H9 (cell line): ENCODE data around the gene MT1F. TPM values are rescaled to one million over a fixed set of nuclear protein-coding genes. Genes with fewer than 3 reads are reported as not detected.

ENCODE experiments used
- DNase-seq: peaks from one replicate; pipeline ENCODE4 v3.0.0-alpha.2; 2017
- H2AFZ ChIP-seq: one replicate; pipeline ENCODE4 v1.6.1; 2013; ENCODE audit warnings: mild to moderate bottlenecking, low read length, control low read depth, moderate library complexity
- H2AK5ac ChIP-seq: 2 replicates; pipeline ENCODE4 v1.6.1; 2013; ENCODE audit warnings: low read length, control low read depth, mixed read lengths; ENCODE audit not compliant: insufficient read length
- H2BK120ac ChIP-seq: one replicate; pipeline ENCODE4 v1.6.1; 2013; ENCODE audit warnings: low read depth, mild to moderate bottlenecking, low read length, control low read depth, inconsistent platforms; ENCODE audit not compliant: poor library complexity, severe bottlenecking
- H2BK12ac ChIP-seq: 2 replicates; pipeline ENCODE4 v1.6.1; 2013; ENCODE audit warnings: low read length, control low read depth, mixed read lengths, low read depth; ENCODE audit not compliant: insufficient read length
- H2BK15ac ChIP-seq: 2 replicates; pipeline ENCODE4 v1.6.1; 2013; ENCODE audit warnings: low read depth, low read length, control low read depth
- H2BK20ac ChIP-seq: one replicate; pipeline ENCODE4 v1.6.1; 2013; ENCODE audit warnings: low read depth, mild to moderate bottlenecking, low read length, control low read depth, inconsistent platforms; ENCODE audit not compliant: poor library complexity, severe bottlenecking
- H2BK5ac ChIP-seq: 2 replicates; pipeline ENCODE4 v1.6.1; 2013; ENCODE audit warnings: low read length, control low read depth, mixed read lengths; ENCODE audit not compliant: insufficient read length
- H3K14ac ChIP-seq: 2 replicates; pipeline ENCODE4 v1.6.1; 2013; ENCODE audit warnings: low read length, control low read depth; ENCODE audit not compliant: insufficient read depth
- H3K18ac ChIP-seq: 2 replicates; pipeline ENCODE4 v1.6.1; 2013; ENCODE audit warnings: low read depth, mild to moderate bottlenecking, mixed read lengths, low read length, control low read depth; ENCODE audit not compliant: insufficient read length
- H3K23ac ChIP-seq: 2 replicates; pipeline ENCODE4 v1.6.1; 2013; ENCODE audit warnings: low read length, control low read depth, mixed read lengths, low read depth; ENCODE audit not compliant: insufficient read length
- H3K23me2 ChIP-seq: 2 replicates; pipeline ENCODE4 v1.6.1; 2013; ENCODE audit warnings: low read depth, mild to moderate bottlenecking, mixed read lengths, low read length, control low read depth; ENCODE audit not compliant: insufficient read length, poor library complexity, severe bottlenecking
- H3K27ac ChIP-seq: 2 replicates; pipeline ENCODE4 v1.5.1; 2013; ENCODE audit warnings: low read length, control low read depth, mixed read lengths, low read depth; ENCODE audit not compliant: insufficient read length
- H3K27me3 ChIP-seq: 2 replicates; pipeline ENCODE4 v1.6.1; 2013; ENCODE audit warnings: low read length, control low read depth, inconsistent platforms; ENCODE audit not compliant: insufficient read depth
- H3K4ac ChIP-seq: 2 replicates; pipeline ENCODE4 v1.6.1; 2013; ENCODE audit warnings: low read depth, mild to moderate bottlenecking, control low read depth, inconsistent platforms, low read length, moderate library complexity
- H3K4me1 ChIP-seq: 2 replicates; pipeline ENCODE4 v1.6.1; 2013; ENCODE audit warnings: low read length, control low read depth, inconsistent platforms; ENCODE audit not compliant: insufficient read depth
- H3K4me2 ChIP-seq: 2 replicates; pipeline ENCODE4 v1.6.1; 2013; ENCODE audit warnings: low read length, control low read depth, mixed read lengths; ENCODE audit not compliant: insufficient read length, insufficient read depth
- H3K56ac ChIP-seq: 2 replicates; pipeline ENCODE4 v1.6.1; 2013; ENCODE audit warnings: low read depth, mild to moderate bottlenecking, mixed read lengths, low read length, control low read depth; ENCODE audit not compliant: insufficient read length
- H3K79me1 ChIP-seq: 2 replicates; pipeline ENCODE4 v1.6.1; 2013; ENCODE audit warnings: low read depth, mild to moderate bottlenecking, moderate library complexity, low read length, control low read depth, inconsistent platforms; ENCODE audit not compliant: insufficient read depth, poor library complexity, severe bottlenecking
- H3K79me2 ChIP-seq: 2 replicates; pipeline ENCODE4 v1.6.1; 2013; ENCODE audit warnings: low read length, control low read depth, inconsistent platforms; ENCODE audit not compliant: insufficient read depth
- H3K9ac ChIP-seq: 2 replicates; pipeline ENCODE4 v1.6.1; 2013; ENCODE audit warnings: low read length, control low read depth, mixed read lengths; ENCODE audit not compliant: insufficient read length; ENCODE audit errors: extremely low read depth
- H3K9me3 ChIP-seq: one replicate; pipeline ENCODE4 v1.6.1; 2013; ENCODE audit warnings: low read depth, low read length, inconsistent platforms; ENCODE audit not compliant: control insufficient read depth
- H3T11ph ChIP-seq: one replicate; pipeline ENCODE4 v1.6.1; 2013; ENCODE audit warnings: mild to moderate bottlenecking, low read length, control low read depth, inconsistent platforms
- H4K20me1 ChIP-seq: one replicate; pipeline ENCODE4 v1.6.1; 2013; ENCODE audit not compliant: control insufficient read depth, insufficient read length, insufficient read depth
- H4K5ac ChIP-seq: 2 replicates; pipeline ENCODE4 v1.6.1; 2013; ENCODE audit warnings: low read depth, mild to moderate bottlenecking, mixed read lengths, low read length, control low read depth; ENCODE audit not compliant: insufficient read length
- H4K8ac ChIP-seq: replicated peaks from 2 replicates; pipeline ENCODE4 v1.6.1; 2013; ENCODE audit warnings: low read length, control low read depth, mixed read lengths, low read depth; ENCODE audit not compliant: insufficient read length
- H4K91ac ChIP-seq: 2 replicates; pipeline ENCODE4 v1.6.1; 2013; ENCODE audit warnings: low read depth, mild to moderate bottlenecking, moderate library complexity, mixed read lengths, low read length, control low read depth; ENCODE audit not compliant: insufficient read length
- H3K27ac Mint-ChIP-seq, 3 experiments: 2 replicates in 2 of 3; 3 replicates in 1 of 3; pipeline ENCODE4 v1.8.0; 2020 to 2021; ENCODE audit warnings: mixed read lengths in 3 of 3, mild to moderate bottlenecking in 1 of 3, moderate library complexity in 1 of 3
- H3K27me3 Mint-ChIP-seq: 2 replicates; pipeline ENCODE4 v1.8.0; 2021; ENCODE audit warnings: low read depth, mild to moderate bottlenecking, moderate library complexity, mixed read lengths
- H3K36me3 Mint-ChIP-seq, 3 experiments: 2 replicates in 2 of 3; 3 replicates in 1 of 3; pipeline ENCODE4 v1.8.0; 2020 to 2021; ENCODE audit warnings: low read depth in 3 of 3, mixed read lengths in 3 of 3; ENCODE audit not compliant: insufficient read depth in 1 of 3
- H3K4me1 Mint-ChIP-seq, 2 experiments: 2 replicates each; pipeline ENCODE4 v1.8.0; 2020; ENCODE audit warnings: mixed read lengths in 2 of 2
- H3K4me3 Mint-ChIP-seq, 2 experiments: 2 replicates in 1 of 2; 3 replicates in 1 of 2; pipeline ENCODE4 v1.8.0; 2020 to 2021; ENCODE audit warnings: mild to moderate bottlenecking in 2 of 2, mixed read lengths in 2 of 2, moderate library complexity in 1 of 2
- H3K9me3 Mint-ChIP-seq, 2 experiments: 2 replicates in 1 of 2; 3 replicates in 1 of 2; pipeline ENCODE4 v1.8.0; 2020; ENCODE audit warnings: mild to moderate bottlenecking in 2 of 2, mixed read lengths in 2 of 2, moderate library complexity in 1 of 2
- WGBS: extraction: QIAGEN DNeasy Blood & Tissue Kit; methylation state at CpG from one replicate; pipeline ENCODE4 v1.1.7; 2013; ENCODE audit warnings: missing lambda C conversion rate, low lambda C conversion rate, mixed read lengths; ENCODE audit not compliant: insufficient read length; ENCODE audit errors: extremely low coverage; 5-methylcytosine and 5-hydroxymethylcytosine counted together
- total RNA-seq: library from RNA; stranded (reverse); gene quantifications from 2 replicates; pipeline ENCODE4 v1.2.1, GENCODE V29; 2021
- TF ChIP-seq, protein P1 (sequence below): fragments of 200-600 bp; sonication (generic); conservative IDR thresholded peaks from 3 replicates; pipeline ENCODE4 v1.8.0; 2021; ENCODE audit warnings: antibody characterized with exemption, mild to moderate bottlenecking

The MT1F gene
- total RNA-seq, 1 experiment from 2014 or later, result 26.1 TPM

DNA sequence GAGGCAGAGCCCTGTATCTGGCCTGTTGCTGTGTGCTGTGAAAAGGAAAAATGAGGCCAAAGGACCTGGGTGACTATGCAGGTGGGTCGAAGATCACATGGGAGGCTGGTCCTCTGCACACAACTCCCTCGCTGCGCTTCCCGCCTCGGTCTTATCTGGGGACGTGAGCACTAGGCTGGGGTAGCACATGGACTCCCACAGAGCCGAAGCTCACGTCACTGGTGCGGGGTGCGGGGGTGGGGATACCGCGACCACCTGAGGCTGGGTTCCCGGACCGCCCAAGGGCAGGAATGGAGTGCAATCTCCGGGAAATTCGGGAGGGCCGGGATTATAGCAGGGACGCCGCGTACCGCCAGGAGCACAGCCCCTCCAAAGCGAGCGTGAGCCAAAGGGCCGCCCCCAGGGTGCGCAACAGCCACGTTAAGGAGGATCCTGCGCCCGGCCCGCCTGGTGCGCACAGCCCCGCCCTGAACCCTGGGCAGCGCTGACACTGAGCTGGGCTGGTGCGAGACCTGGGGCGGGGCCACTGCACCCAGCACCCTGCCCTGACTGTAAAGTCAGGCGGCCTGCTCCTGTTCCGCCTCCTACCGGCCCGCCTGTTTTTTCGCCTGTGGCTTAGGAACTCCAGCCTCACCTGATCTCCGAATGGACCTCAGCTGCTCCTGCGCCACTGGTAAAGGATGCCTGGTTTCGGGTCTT, 14.5 kb upstream of the MT1F start:
- peak overlapping the region; percentile 43 for H3K4me2 ChIP-seq
- H2BK20ac ChIP-seq, result no peak overlapping the region
- no peaks in the 10 kb centered on the region for H3K36me3 Mint-ChIP-seq
- no peak overlapping the region for H4K91ac ChIP-seq
- no peak overlapping the region for H2BK5ac ChIP-seq
- H4K20me1 ChIP-seq, result no peaks in the 10 kb centered on the region
- no peak overlapping the region for H2BK15ac ChIP-seq
- H2BK120ac ChIP-seq, result no peak overlapping the region
- H3T11ph ChIP-seq, result no peak overlapping the region
- no peak overlapping the region for H3K14ac ChIP-seq
- H3K23me2 ChIP-seq, result peaks cover 2% of the 10 kb centered on the region
- H2BK12ac ChIP-seq, result no peak overlapping the region
- no peak overlapping the region for H3K18ac ChIP-seq
- H3K9ac ChIP-seq, result no peak overlapping the region
- WGBS, result no CpG with 5 or more reads among the region's 42 CpGs
- no peak overlapping the region for H2AK5ac ChIP-seq
- no peak overlapping the region for H4K8ac ChIP-seq
- H3K27ac Mint-ChIP-seq, result no peak overlapping the region; a peak in 1 of 7 replicates
- H3K79me2 ChIP-seq, result no peaks in the 10 kb centered on the region
- no peak overlapping the region for H3K23ac ChIP-seq
- no peak overlapping the region for H2AFZ ChIP-seq
- peaks cover 99% of the 10 kb centered on the region for H3K27me3 Mint-ChIP-seq
- no peaks in the 10 kb centered on the region; a peak in 1 of 5 replicates for H3K9me3 Mint-ChIP-seq
- H3K79me1 ChIP-seq, result no peaks in the 10 kb centered on the region
- no peaks in the 10 kb centered on the region for H3K4me1 ChIP-seq
- H3K4ac ChIP-seq, result no peak overlapping the region
- TF ChIP-seq, protein P1, sequence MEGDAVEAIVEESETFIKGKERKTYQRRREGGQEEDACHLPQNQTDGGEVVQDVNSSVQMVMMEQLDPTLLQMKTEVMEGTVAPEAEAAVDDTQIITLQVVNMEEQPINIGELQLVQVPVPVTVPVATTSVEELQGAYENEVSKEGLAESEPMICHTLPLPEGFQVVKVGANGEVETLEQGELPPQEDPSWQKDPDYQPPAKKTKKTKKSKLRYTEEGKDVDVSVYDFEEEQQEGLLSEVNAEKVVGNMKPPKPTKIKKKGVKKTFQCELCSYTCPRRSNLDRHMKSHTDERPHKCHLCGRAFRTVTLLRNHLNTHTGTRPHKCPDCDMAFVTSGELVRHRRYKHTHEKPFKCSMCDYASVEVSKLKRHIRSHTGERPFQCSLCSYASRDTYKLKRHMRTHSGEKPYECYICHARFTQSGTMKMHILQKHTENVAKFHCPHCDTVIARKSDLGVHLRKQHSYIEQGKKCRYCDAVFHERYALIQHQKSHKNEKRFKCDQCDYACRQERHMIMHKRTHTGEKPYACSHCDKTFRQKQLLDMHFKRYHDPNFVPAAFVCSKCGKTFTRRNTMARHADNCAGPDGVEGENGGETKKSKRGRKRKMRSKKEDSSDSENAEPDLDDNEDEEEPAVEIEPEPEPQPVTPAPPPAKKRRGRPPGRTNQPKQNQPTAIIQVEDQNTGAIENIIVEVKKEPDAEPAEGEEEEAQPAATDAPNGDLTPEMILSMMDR, result peak; percentile 66
- H3K27me3 ChIP-seq, result peaks cover 79% of the 10 kb centered on the region
- no peak overlapping the region for H4K5ac ChIP-seq
- peaks cover 16 to 28% of the 10 kb centered on the region in 2 experiments for H3K4me1 Mint-ChIP-seq
- peak overlapping the region; percentile 54 to 76 for H3K4me3 Mint-ChIP-seq
- no peaks in the 10 kb centered on the region for H3K9me3 ChIP-seq
- DNase-seq, result peak; percentile 79
- H3K56ac ChIP-seq, result no peak overlapping the region
- no peak overlapping the region for H3K27ac ChIP-seq
